ENCODE measurements around the gene HRCT1. TPM values are rescaled to one million over a fixed set of nuclear protein-coding genes. Genes with fewer than 3 reads are reported as not detected.
A peak's percentile ranks its signal among the peaks of the same experiment; 100 is the strongest.

The HRCT1 gene
- total RNA-seq, 1 experiment from 2014 or later = 3.6 TPM

GRCh38 chr9:35907711-35908503 is 1.9 kb downstream of the HRCT1 start:
- Histone ChIP-seq H3K4me2 (peak overlapping the region; percentile 78), H3K9me3 (ENCODE audit: insufficient read depth, low read depth) (no peaks in the 10 kb centered on the region), H3K27ac (peak overlapping the region; percentile 95), H3F3A (ENCODE audit: insufficient read depth, low read depth) (peaks cover 34% of the 10 kb centered on the region), H3K9me2 (ENCODE audit: insufficient read depth) (no peaks in the 10 kb centered on the region), H3K27me3 (ENCODE audit: insufficient read depth, low read depth) (no peaks in the 10 kb centered on the region), H2AFZ (peak overlapping the region; percentile 59; the same call in 1 of the 2 replicates), H4K20me1 (ENCODE audit: insufficient read depth) (no peaks in the 10 kb centered on the region), H3K79me2 (ENCODE audit: low read depth) (no peaks in the 10 kb centered on the region), H3K4me3 (peak overlapping the region; percentile 35; the same call in 1 of the 2 replicates), H3K4me1 (replicated peaks; ENCODE audit: insufficient read depth) (peaks cover 70% of the 10 kb centered on the region), H3K36me3 (ENCODE audit: low read depth) (no peaks in the 10 kb centered on the region)
- ChIA-PET CTCF (no interaction called here), POLR2A (ENCODE audit: unreplicated experiment) (interaction anchor here (0.6 to 1.4 kb wide), 2 partner anchors 17 to 811 kb away, joined by 4 read pairs; no protein-coding TSS in a partner anchor)
- TF ChIP-seq EZH2 (IDR thresholded peaks at IDR 0.05; ENCODE audit: low read depth) (no peak), CTCF (conservative IDR thresholded peaks at IDR 0.05) (no peak)
- intact Hi-C loops (cut with micrococcal nuclease; ENCODE audit: unreplicated experiment) = loop anchor here (2.0 to 5.0 kb wide), 3 partner anchors 41 to 251 kb away; partner anchors contain the start of genes CCDC107, FAM221B, RMRP and TMEM8B
- BruUV-seq (replicated peaks) = no TSS peak
- peak; percentile 69 to 81 for DNase-seq

- H3K36me3 ChIP-seq (ENCODE audit: low read depth) = no peaks in the 10 kb centered on the region
- no peaks in the 10 kb centered on the region for H3K9me3 ChIP-seq (ENCODE audit: insufficient read depth, low read depth)
- ChIA-PET POLR2A (ENCODE audit: unreplicated experiment) (interaction anchor here (0.5 to 0.6 kb wide), 2 partner anchors 36 to 812 kb away, joined by 4 to 8 read pairs; no protein-coding TSS in a partner anchor), CTCF (no interaction called here)
- peaks cover 34% of the 10 kb centered on the region for H3F3A ChIP-seq (ENCODE audit: insufficient read depth, low read depth)
- H3K79me2 ChIP-seq (ENCODE audit: low read depth) = no peaks in the 10 kb centered on the region
- H3K4me1 ChIP-seq (replicated peaks; ENCODE audit: insufficient read depth) = peaks cover 67% of the 10 kb centered on the region
- H3K27me3 ChIP-seq (ENCODE audit: insufficient read depth, low read depth) = no peaks in the 10 kb centered on the region
- TSS peak; percentile 39 for BruUV-seq (replicated peaks)
- peak overlapping the region; percentile 59; the same call in 1 of the 2 replicates for H2AFZ ChIP-seq
- H4K20me1 ChIP-seq (ENCODE audit: insufficient read depth) = no peaks in the 10 kb centered on the region
- peak overlapping the region; percentile 95 for H3K27ac ChIP-seq
- no peak for DNase-seq
- H3K9me2 ChIP-seq (ENCODE audit: insufficient read depth) = no peaks in the 10 kb centered on the region
- peak overlapping the region; percentile 35; the same call in 1 of the 2 replicates for H3K4me3 ChIP-seq
- TF ChIP-seq EZH2 (IDR thresholded peaks at IDR 0.05; ENCODE audit: low read depth) = no peak
- no peak for TF ChIP-seq CTCF (conservative IDR thresholded peaks at IDR 0.05)
- intact Hi-C loops (cut with micrococcal nuclease; ENCODE audit: unreplicated experiment) = loop anchor here (5.0 kb wide), 1 partner anchor 251 kb away; the partner anchor contains the start of genes CCDC107 and RMRP
- H3K4me2 ChIP-seq = peak overlapping the region; percentile 78
These were observed 2.6 kb downstream of the HRCT1 start for GRCh38 chr9:35908504-35909125.

GRCh38 chr9:35909274-35909673 is 3.3 kb downstream of the HRCT1 start, which contains the start of gene SPAAR:
TSS of gene SPAAR (plus strand) at chr9:35909490. CDS start at chr9:35910464, 974 bp downstream.
- peak within 1 kb of the TSS; percentile 78 for H3K4me2 ChIP-seq
- TF ChIP-seq EZH2 (IDR thresholded peaks at IDR 0.05; ENCODE audit: low read depth) (no peak), CTCF (conservative IDR thresholded peaks at IDR 0.05) (no peak)
- H3F3A ChIP-seq (ENCODE audit: insufficient read depth, low read depth) = peaks cover 34% of the 10 kb centered on the region
- DNase-seq = no peak
- peak within 1 kb of the TSS; percentile 95 for H3K27ac ChIP-seq
- H3K4me3 ChIP-seq = peak within 1 kb of the TSS; percentile 35; the same call in 1 of the 2 replicates
- H4K20me1 ChIP-seq (ENCODE audit: insufficient read depth) = no peaks in the 10 kb centered on the region
- peaks cover 67% of the 10 kb centered on the region for H3K4me1 ChIP-seq (replicated peaks; ENCODE audit: insufficient read depth)
- POLR2A ChIA-PET (ENCODE audit: unreplicated experiment) = interaction anchor here (0.5 kb wide), 1 partner anchor 36 kb away, joined by 8 read pairs; no protein-coding TSS in a partner anchor
- no peaks in the 10 kb centered on the region for H3K79me2 ChIP-seq (ENCODE audit: low read depth)
- no peaks in the 10 kb centered on the region for H3K27me3 ChIP-seq (ENCODE audit: insufficient read depth, low read depth)
- peak within 1 kb of the TSS; percentile 59; the same call in 1 of the 2 replicates for H2AFZ ChIP-seq
- intact Hi-C loops (cut with micrococcal nuclease; ENCODE audit: unreplicated experiment) = loop anchor here (5.0 kb wide), 1 partner anchor 252 kb away; the partner anchor contains the start of genes CCDC107 and RMRP
- H3K9me2 ChIP-seq (ENCODE audit: insufficient read depth) = no peaks in the 10 kb centered on the region
- no peaks in the 10 kb centered on the region for H3K9me3 ChIP-seq (ENCODE audit: insufficient read depth, low read depth)
- H3K36me3 ChIP-seq (ENCODE audit: low read depth) = no peaks in the 10 kb centered on the region
- no TSS peak for BruUV-seq (replicated peaks)
- CTCF ChIA-PET = no interaction called here

All from PC-9 (cell line).